HepG2 (cell line): ENCODE results near the gene FGF18. TPM values are rescaled to one million over a fixed set of nuclear protein-coding genes. Genes with fewer than 3 reads are reported as not detected.

Experiments
- ATAC-seq: fragments of 200-7000 bp; cut with Tn5 transposase; 3 replicates; pipeline ENCODE4 v1.9.1; 2020; ENCODE audit warnings: mild to moderate bottlenecking, moderate library complexity
- BruUV-seq: library from RNA; stranded (reverse); fragments of 400-500 nt; replicated peaks from 2 replicates; lab custom pipeline; 2021; lab: Mats Ljungman, UMichigan
- CTCF ChIA-PET: fragments of 300-600 bp; formaldehyde crosslinking; extraction: SDS; loops from one replicate; lab custom pipeline; 2021; ENCODE audit warnings: low total read pairs, inconsistent platforms, low intra/inter-chr PET ratio; lab: Yijun Ruan, JAX
- POLR2A ChIA-PET: fragments of 350-600 bp; sonication (Branson Sonifier 250); formaldehyde crosslinking; loops from one replicate; lab custom pipeline; 2020; ENCODE audit warnings: antibody characterized with exemption, inconsistent platforms; lab: Yijun Ruan, JAX
- DNase-seq: peaks from one replicate; pipeline ENCODE4 v3.0.0-alpha.2; 2015; ENCODE audit warnings: low spot score
- FAIRE-seq: peaks from 3 replicates; lab custom pipeline; 2011; peaks lifted over from hg19 to GRCh38; lab: Jason Lieb, UNC
- H2AFZ ChIP-seq: one replicate; pipeline ENCODE4 v1.6.1; 2011; ENCODE audit warnings: low read length, inconsistent platforms
- H3K27ac ChIP-seq: fragments of 300-600 bp; 3 replicates; pipeline ENCODE4 v1.8.0; 2011; ENCODE audit warnings: mixed run types, mild to moderate bottlenecking, mixed read lengths, low read length, inconsistent platforms; ENCODE audit not compliant: insufficient read depth; ENCODE audit errors: extremely low read length
- H3K27me3 ChIP-seq, 2 experiments: fragments of 200-600 bp in 1 of 2; 2 replicates in 1 of 2; 3 replicates in 1 of 2; pipeline versions ENCODE4 v1.6.0 to v1.8.0; 2011; ENCODE audit warnings: low read length in 2 of 2, mild to moderate bottlenecking in 2 of 2, moderate library complexity in 2 of 2, inconsistent platforms in 1 of 2; ENCODE audit not compliant: insufficient read depth in 2 of 2, control insufficient read depth in 1 of 2
- H3K36me3 ChIP-seq, 2 experiments: fragments of 200-600 bp in 1 of 2; replicated peaks in 1 of 2; 2 replicates in 1 of 2; 3 replicates in 1 of 2; pipeline versions ENCODE4 v1.5.1 to v1.8.0; 2011; ENCODE audit warnings: low read length in 2 of 2, inconsistent platforms in 1 of 2; ENCODE audit not compliant: insufficient read depth in 2 of 2, control insufficient read depth in 1 of 2
- H3K4me1 ChIP-seq: 2 replicates; pipeline ENCODE4 v1.5.1; 2012; ENCODE audit warnings: low read length, inconsistent platforms; ENCODE audit not compliant: insufficient read depth
- H3K4me2 ChIP-seq: 2 replicates; pipeline ENCODE4 v1.6.0; 2011; ENCODE audit warnings: low read depth, low read length, inconsistent platforms
- H3K4me3 ChIP-seq, 3 experiments: fragments of 200-600 bp in 1 of 3; sonication (generic), shearing (Covaris generic) in 1 of 3; replicated peaks in 1 of 3; 2 replicates each; pipeline ENCODE4 v1.5.1; 2011 to 2016; ENCODE audit warnings: low read length in 3 of 3, inconsistent platforms in 2 of 3, low read depth in 2 of 3, mild to moderate bottlenecking in 2 of 3, control low read depth in 1 of 3, mixed read lengths in 1 of 3; ENCODE audit not compliant: insufficient read depth in 1 of 3
- H3K79me2 ChIP-seq: one replicate; pipeline ENCODE4 v1.6.1; 2011; ENCODE audit warnings: low read length, inconsistent platforms; ENCODE audit not compliant: insufficient read depth
- H3K9ac ChIP-seq: 2 replicates; pipeline ENCODE4 v1.6.0; 2011; ENCODE audit warnings: mild to moderate bottlenecking, low read depth, low read length, inconsistent platforms; ENCODE audit not compliant: insufficient read depth
- H3K9me3 ChIP-seq: 2 replicates; pipeline ENCODE4 v1.5.1; 2012; ENCODE audit warnings: mild to moderate bottlenecking, low read length
- H4K20me1 ChIP-seq: 2 replicates; pipeline ENCODE4 v1.6.0; 2011; ENCODE audit warnings: inconsistent platforms, mild to moderate bottlenecking, low read length, moderate library complexity; ENCODE audit not compliant: insufficient read depth
- MIXL1 ChIP-seq: IDR thresholded peaks from 2 replicates; pipeline ENCODE4 v1.6.1; 2016
- NFIB ChIP-seq: sonication (generic); formaldehyde crosslinking; IDR thresholded peaks from 2 replicates; pipeline ENCODE4 v1.9.0; 2021; ENCODE audit warnings: missing genetic modification reagents, mild to moderate bottlenecking, borderline replicate concordance
- SMARCE1 ChIP-seq: fragments of 450-650 bp; IDR thresholded peaks from 2 replicates; pipeline ENCODE4 v1.6.1; 2017; ENCODE audit warnings: borderline replicate concordance
- SMC3 ChIP-seq: IDR thresholded peaks from 2 replicates; pipeline ENCODE4 v1.6.1; 2011; ENCODE audit warnings: low read length, improper control_type of control experiment
- STAG1 ChIP-seq: sonication (generic); formaldehyde crosslinking; IDR thresholded peaks from 2 replicates; pipeline ENCODE4 v1.4.0; 2020; ENCODE audit warnings: missing genetic modification reagents
- WGBS: methylation state at CpG from one replicate; pipeline ENCODE4 v1.1.6; 2017; ENCODE audit warnings: low lambda C conversion rate; 5-methylcytosine and 5-hydroxymethylcytosine counted together
- in situ Hi-C: cut with HindIII; loops from 2 replicates; pipeline ENCODE4 v1.10.0; 2017; ENCODE audit warnings: low pct_unique_long_range_greater_than_20kb; ENCODE audit not compliant: extremely low pct_ligation_motif_present
- intact Hi-C: fragments of 100-400 bp; cut with micrococcal nuclease; formaldehyde crosslinking; loops from one replicate; pipeline ENCODE4 v1.10.0; 2022; ENCODE audit not compliant: unreplicated experiment
- polyA plus RNA-seq, 8 experiments: library from polyadenylated mRNA; depleted of rRNA in 3 of 8; stranded (reverse) in 7 of 8; unstranded in 1 of 8; fragments of >200 nt; fragmentation: Illumina TruSeq in 4 of 8; extraction: Trizol in 4 of 8; gene quantifications; 2 replicates each; pipeline versions ENCODE4 v1.2.1 to v1.2.3, GENCODE V29; 2011 to 2016; ENCODE audit warnings: low read depth in 4 of 8, missing spikeins in 1 of 8, mixed read lengths in 1 of 8; ENCODE audit not compliant: insufficient read depth in 1 of 8
- total RNA-seq, 5 experiments: library from RNA; depleted of rRNA; stranded (reverse); fragments of >200 nt; fragmentation: Illumina TruSeq; extraction: Trizol; gene quantifications; 2 replicates each; pipeline ENCODE4 v1.2.3, GENCODE V29; 2016; ENCODE audit warnings: low read depth in 1 of 5
- TF ChIP-seq, protein P1 (sequence below): sonication (generic); formaldehyde crosslinking; IDR thresholded peaks from 2 replicates; pipeline ENCODE4 v1.8.0; 2022; ENCODE audit warnings: mild to moderate bottlenecking, missing genetic modification reagents; ENCODE audit not compliant: insufficient replicate concordance
- TF ChIP-seq, protein P2 (sequence below): sonication (generic); formaldehyde crosslinking; IDR thresholded peaks from 2 replicates; pipeline ENCODE4 v1.5.0; 2020; ENCODE audit warnings: mild to moderate bottlenecking, missing genetic modification reagents, moderate library complexity
- TF ChIP-seq, protein P3 (sequence below): sonication (generic); formaldehyde crosslinking; IDR thresholded peaks from 2 replicates; pipeline ENCODE4 v1.4.0; 2020; ENCODE audit warnings: missing genetic modification reagents
- TF ChIP-seq, protein P4 (sequence below): sonication (generic); formaldehyde crosslinking; IDR thresholded peaks from 2 replicates; pipeline ENCODE4 v1.4.0; 2020; ENCODE audit warnings: missing genetic modification reagents

FGF18 gene
- total and polyA plus RNA-seq, 2 of the 13 experiments (the other 11 are each of a cell fraction or from before 2014, with no cell fraction given), result not detected

DNA sequence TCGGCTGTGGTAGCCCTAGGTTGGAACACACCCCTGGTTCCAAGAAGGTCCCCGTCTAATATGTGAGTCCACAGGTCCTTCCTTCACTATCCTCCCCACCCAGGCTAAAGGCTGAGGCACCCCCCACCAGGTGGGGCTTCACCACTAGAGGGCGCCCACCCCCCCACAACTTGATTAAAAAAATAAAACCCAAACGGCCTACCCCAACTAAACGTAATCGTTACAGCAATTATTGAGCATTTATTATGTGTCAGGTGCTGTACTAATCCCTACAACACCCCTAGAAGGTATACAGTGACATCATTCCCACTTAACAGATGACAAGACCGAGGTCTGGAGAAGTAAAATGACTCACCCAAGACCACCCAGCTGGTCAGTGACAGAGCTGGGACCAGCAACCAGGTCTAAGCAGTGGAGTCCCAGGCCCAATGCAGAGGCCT is 65.0 kb downstream of the FGF18 start:
- peaks cover 6 to 20% of the 10 kb centered on the region in 2 experiments; a peak in 2 of 5 replicates for H3K27me3 ChIP-seq
- H3K4me1 ChIP-seq, result no peaks in the 10 kb centered on the region
- H3K9ac ChIP-seq, result no peak overlapping the region
- intact Hi-C loops, result loop anchor here (2.0 kb wide), 1 partner anchor 422 kb away; no protein-coding TSS in a partner anchor
- H3K79me2 ChIP-seq, result no peaks in the 10 kb centered on the region
- DNase-seq (no peak), FAIRE-seq (no peak), ATAC-seq (peak; percentile 77)
- no peak overlapping the region for H2AFZ ChIP-seq
- H4K20me1 ChIP-seq, result no peaks in the 10 kb centered on the region
- BruUV-seq, result no TSS peak
- no peak overlapping the region for H3K4me2 ChIP-seq
- CTCF ChIA-PET, result interaction anchor here (1.8 kb wide), 1 partner anchor 424 kb away, joined by 11 read pairs; no protein-coding TSS in a partner anchor
- no peaks in the 10 kb centered on the region for H3K9me3 ChIP-seq
- WGBS, result 0% methylated on average over 5 of the region's 7 CpGs
- H3K36me3 ChIP-seq, result no peaks in the 10 kb centered on the region
- TF ChIP-seq, protein P1, sequence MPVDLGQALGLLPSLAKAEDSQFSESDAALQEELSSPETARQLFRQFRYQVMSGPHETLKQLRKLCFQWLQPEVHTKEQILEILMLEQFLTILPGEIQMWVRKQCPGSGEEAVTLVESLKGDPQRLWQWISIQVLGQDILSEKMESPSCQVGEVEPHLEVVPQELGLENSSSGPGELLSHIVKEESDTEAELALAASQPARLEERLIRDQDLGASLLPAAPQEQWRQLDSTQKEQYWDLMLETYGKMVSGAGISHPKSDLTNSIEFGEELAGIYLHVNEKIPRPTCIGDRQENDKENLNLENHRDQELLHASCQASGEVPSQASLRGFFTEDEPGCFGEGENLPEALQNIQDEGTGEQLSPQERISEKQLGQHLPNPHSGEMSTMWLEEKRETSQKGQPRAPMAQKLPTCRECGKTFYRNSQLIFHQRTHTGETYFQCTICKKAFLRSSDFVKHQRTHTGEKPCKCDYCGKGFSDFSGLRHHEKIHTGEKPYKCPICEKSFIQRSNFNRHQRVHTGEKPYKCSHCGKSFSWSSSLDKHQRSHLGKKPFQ (CRISPR knock-in tag), result no peak
- TF ChIP-seq SMARCE1, result no peak
- TF ChIP-seq STAG1 (CRISPR knock-in tag), result peak; percentile 33; the same call in 1 of the 2 replicates
- TF ChIP-seq, protein P2, sequence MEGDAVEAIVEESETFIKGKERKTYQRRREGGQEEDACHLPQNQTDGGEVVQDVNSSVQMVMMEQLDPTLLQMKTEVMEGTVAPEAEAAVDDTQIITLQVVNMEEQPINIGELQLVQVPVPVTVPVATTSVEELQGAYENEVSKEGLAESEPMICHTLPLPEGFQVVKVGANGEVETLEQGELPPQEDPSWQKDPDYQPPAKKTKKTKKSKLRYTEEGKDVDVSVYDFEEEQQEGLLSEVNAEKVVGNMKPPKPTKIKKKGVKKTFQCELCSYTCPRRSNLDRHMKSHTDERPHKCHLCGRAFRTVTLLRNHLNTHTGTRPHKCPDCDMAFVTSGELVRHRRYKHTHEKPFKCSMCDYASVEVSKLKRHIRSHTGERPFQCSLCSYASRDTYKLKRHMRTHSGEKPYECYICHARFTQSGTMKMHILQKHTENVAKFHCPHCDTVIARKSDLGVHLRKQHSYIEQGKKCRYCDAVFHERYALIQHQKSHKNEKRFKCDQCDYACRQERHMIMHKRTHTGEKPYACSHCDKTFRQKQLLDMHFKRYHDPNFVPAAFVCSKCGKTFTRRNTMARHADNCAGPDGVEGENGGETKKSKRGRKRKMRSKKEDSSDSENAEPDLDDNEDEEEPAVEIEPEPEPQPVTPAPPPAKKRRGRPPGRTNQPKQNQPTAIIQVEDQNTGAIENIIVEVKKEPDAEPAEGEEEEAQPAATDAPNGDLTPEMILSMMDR (CRISPR knock-in tag), result peak; percentile 60
- TF ChIP-seq, protein P3, sequence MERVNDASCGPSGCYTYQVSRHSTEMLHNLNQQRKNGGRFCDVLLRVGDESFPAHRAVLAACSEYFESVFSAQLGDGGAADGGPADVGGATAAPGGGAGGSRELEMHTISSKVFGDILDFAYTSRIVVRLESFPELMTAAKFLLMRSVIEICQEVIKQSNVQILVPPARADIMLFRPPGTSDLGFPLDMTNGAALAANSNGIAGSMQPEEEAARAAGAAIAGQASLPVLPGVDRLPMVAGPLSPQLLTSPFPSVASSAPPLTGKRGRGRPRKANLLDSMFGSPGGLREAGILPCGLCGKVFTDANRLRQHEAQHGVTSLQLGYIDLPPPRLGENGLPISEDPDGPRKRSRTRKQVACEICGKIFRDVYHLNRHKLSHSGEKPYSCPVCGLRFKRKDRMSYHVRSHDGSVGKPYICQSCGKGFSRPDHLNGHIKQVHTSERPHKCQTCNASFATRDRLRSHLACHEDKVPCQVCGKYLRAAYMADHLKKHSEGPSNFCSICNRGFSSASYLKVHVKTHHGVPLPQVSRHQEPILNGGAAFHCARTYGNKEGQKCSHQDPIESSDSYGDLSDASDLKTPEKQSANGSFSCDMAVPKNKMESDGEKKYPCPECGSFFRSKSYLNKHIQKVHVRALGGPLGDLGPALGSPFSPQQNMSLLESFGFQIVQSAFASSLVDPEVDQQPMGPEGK (CRISPR knock-in tag), result peak; percentile 36; the same call in 1 of the 2 replicates
- TF ChIP-seq SMC3, result peak; percentile 45
- no peak for TF ChIP-seq MIXL1 (CRISPR knock-in tag)
- no peak for TF ChIP-seq NFIB (CRISPR knock-in tag)
- TF ChIP-seq, protein P4, sequence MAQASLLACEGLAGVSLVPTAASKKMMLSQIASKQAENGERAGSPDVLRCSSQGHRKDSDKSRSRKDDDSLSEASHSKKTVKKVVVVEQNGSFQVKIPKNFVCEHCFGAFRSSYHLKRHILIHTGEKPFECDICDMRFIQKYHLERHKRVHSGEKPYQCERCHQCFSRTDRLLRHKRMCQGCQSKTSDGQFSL, result peak; percentile 99
- POLR2A ChIA-PET, result no interaction called here
- in situ Hi-C loops, result no loop called here
- no peak overlapping the region for H3K4me3 ChIP-seq
- H3K27ac ChIP-seq, result no peak overlapping the region
